ENCODE data around the gene MED29.

The MED29 gene

GRCh38 chr19:39446365-39447084 is 55.3 kb downstream of the MED29 start:
- TF ChIP-seq REST (IDR thresholded peaks at IDR 0.05; ENCODE audit: insufficient read depth in 1 of 2, low read depth in 2 of 2, low read length in 2 of 2) (no peak), POLR2AphosphoS5 (IDR thresholded peaks at IDR 0.05; ENCODE audit: low read depth, low read length) (no peak), FOXP2 (optimal IDR thresholded peaks at IDR 0.05; ENCODE audit: borderline replicate concordance, extremely low read depth, extremely low read length, insufficient read depth) (no peak), SIN3A (IDR thresholded peaks at IDR 0.05; ENCODE audit: borderline replicate concordance, insufficient read depth, low read length) (no peak), TAF1 (IDR thresholded peaks at IDR 0.05; ENCODE audit: borderline replicate concordance, insufficient read depth, low read length) (no peak)

DNA sequence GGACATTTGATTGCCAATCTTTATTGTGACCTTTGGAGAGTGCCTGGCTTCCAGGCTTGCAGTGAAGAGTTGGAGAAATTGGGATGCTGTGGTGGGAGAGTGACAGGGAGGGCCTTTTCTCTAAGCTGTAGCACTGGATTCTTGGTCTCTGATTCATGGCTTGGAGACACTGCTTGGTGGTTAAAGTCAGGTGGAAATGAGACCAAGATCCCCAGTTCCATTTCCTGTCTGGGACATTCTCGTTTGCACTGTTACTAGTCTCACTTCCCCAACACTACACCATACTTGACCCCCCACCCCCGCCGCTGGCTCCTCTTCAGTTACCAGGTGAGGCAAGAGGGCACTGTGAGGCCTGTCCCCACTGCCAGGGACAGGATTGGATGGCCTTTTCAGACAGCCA is 57.1 kb downstream of the MED29 start:
- no peak for TF ChIP-seq TAF1 (IDR thresholded peaks at IDR 0.05; ENCODE audit: borderline replicate concordance, insufficient read depth, low read length)
- TF ChIP-seq POLR2AphosphoS5 (IDR thresholded peaks at IDR 0.05; ENCODE audit: low read depth, low read length): no peak
- TF ChIP-seq FOXP2 (optimal IDR thresholded peaks at IDR 0.05; ENCODE audit: borderline replicate concordance, extremely low read depth, extremely low read length, insufficient read depth): no peak
- TF ChIP-seq REST (IDR thresholded peaks at IDR 0.05; ENCODE audit: insufficient read depth in 1 of 2, low read depth in 2 of 2, low read length in 2 of 2): no peak
- TF ChIP-seq SIN3A (IDR thresholded peaks at IDR 0.05; ENCODE audit: borderline replicate concordance, insufficient read depth, low read length): no peak

GRCh38 chr19:39449116-39449797 is 58.1 kb downstream of the MED29 start:
- TF ChIP-seq FOXP2 (optimal IDR thresholded peaks at IDR 0.05; ENCODE audit: borderline replicate concordance, extremely low read depth, extremely low read length, insufficient read depth) (no peak), SIN3A (IDR thresholded peaks at IDR 0.05; ENCODE audit: borderline replicate concordance, insufficient read depth, low read length) (no peak), REST (IDR thresholded peaks at IDR 0.05; ENCODE audit: insufficient read depth in 1 of 2, low read depth in 2 of 2, low read length in 2 of 2) (no peak), TAF1 (IDR thresholded peaks at IDR 0.05; ENCODE audit: borderline replicate concordance, insufficient read depth, low read length) (no peak)
